H9 (cell line): ENCODE data around the gene POLR2H. TPM values are rescaled to one million over a fixed set of nuclear protein-coding genes. Genes with fewer than 3 reads are reported as not detected.

Experiments used
- DNase-seq: peaks from one replicate; pipeline ENCODE4 v3.0.0-alpha.2; 2017
- H2AFZ ChIP-seq: one replicate; pipeline ENCODE4 v1.6.1; 2013; ENCODE audit warnings: mild to moderate bottlenecking, low read length, control low read depth, moderate library complexity
- H2AK5ac ChIP-seq: 2 replicates; pipeline ENCODE4 v1.6.1; 2013; ENCODE audit warnings: low read length, control low read depth, mixed read lengths; ENCODE audit not compliant: insufficient read length
- H2BK120ac ChIP-seq: one replicate; pipeline ENCODE4 v1.6.1; 2013; ENCODE audit warnings: low read depth, mild to moderate bottlenecking, low read length, control low read depth, inconsistent platforms; ENCODE audit not compliant: poor library complexity, severe bottlenecking
- H2BK12ac ChIP-seq: 2 replicates; pipeline ENCODE4 v1.6.1; 2013; ENCODE audit warnings: low read length, control low read depth, mixed read lengths, low read depth; ENCODE audit not compliant: insufficient read length
- H2BK15ac ChIP-seq: 2 replicates; pipeline ENCODE4 v1.6.1; 2013; ENCODE audit warnings: low read depth, low read length, control low read depth
- H2BK20ac ChIP-seq: one replicate; pipeline ENCODE4 v1.6.1; 2013; ENCODE audit warnings: low read depth, mild to moderate bottlenecking, low read length, control low read depth, inconsistent platforms; ENCODE audit not compliant: poor library complexity, severe bottlenecking
- H2BK5ac ChIP-seq: 2 replicates; pipeline ENCODE4 v1.6.1; 2013; ENCODE audit warnings: low read length, control low read depth, mixed read lengths; ENCODE audit not compliant: insufficient read length
- H3K14ac ChIP-seq: 2 replicates; pipeline ENCODE4 v1.6.1; 2013; ENCODE audit warnings: low read length, control low read depth; ENCODE audit not compliant: insufficient read depth
- H3K18ac ChIP-seq: 2 replicates; pipeline ENCODE4 v1.6.1; 2013; ENCODE audit warnings: low read depth, mild to moderate bottlenecking, mixed read lengths, low read length, control low read depth; ENCODE audit not compliant: insufficient read length
- H3K23ac ChIP-seq: 2 replicates; pipeline ENCODE4 v1.6.1; 2013; ENCODE audit warnings: low read length, control low read depth, mixed read lengths, low read depth; ENCODE audit not compliant: insufficient read length
- H3K23me2 ChIP-seq: 2 replicates; pipeline ENCODE4 v1.6.1; 2013; ENCODE audit warnings: low read depth, mild to moderate bottlenecking, mixed read lengths, low read length, control low read depth; ENCODE audit not compliant: insufficient read length, poor library complexity, severe bottlenecking
- H3K27ac ChIP-seq: 2 replicates; pipeline ENCODE4 v1.5.1; 2013; ENCODE audit warnings: low read length, control low read depth, mixed read lengths, low read depth; ENCODE audit not compliant: insufficient read length
- H3K27me3 ChIP-seq: 2 replicates; pipeline ENCODE4 v1.6.1; 2013; ENCODE audit warnings: low read length, control low read depth, inconsistent platforms; ENCODE audit not compliant: insufficient read depth
- H3K4ac ChIP-seq: 2 replicates; pipeline ENCODE4 v1.6.1; 2013; ENCODE audit warnings: low read depth, mild to moderate bottlenecking, control low read depth, inconsistent platforms, low read length, moderate library complexity
- H3K4me1 ChIP-seq: 2 replicates; pipeline ENCODE4 v1.6.1; 2013; ENCODE audit warnings: low read length, control low read depth, inconsistent platforms; ENCODE audit not compliant: insufficient read depth
- H3K4me2 ChIP-seq: 2 replicates; pipeline ENCODE4 v1.6.1; 2013; ENCODE audit warnings: low read length, control low read depth, mixed read lengths; ENCODE audit not compliant: insufficient read length, insufficient read depth
- H3K56ac ChIP-seq: 2 replicates; pipeline ENCODE4 v1.6.1; 2013; ENCODE audit warnings: low read depth, mild to moderate bottlenecking, mixed read lengths, low read length, control low read depth; ENCODE audit not compliant: insufficient read length
- H3K79me1 ChIP-seq: 2 replicates; pipeline ENCODE4 v1.6.1; 2013; ENCODE audit warnings: low read depth, mild to moderate bottlenecking, moderate library complexity, low read length, control low read depth, inconsistent platforms; ENCODE audit not compliant: insufficient read depth, poor library complexity, severe bottlenecking
- H3K79me2 ChIP-seq: 2 replicates; pipeline ENCODE4 v1.6.1; 2013; ENCODE audit warnings: low read length, control low read depth, inconsistent platforms; ENCODE audit not compliant: insufficient read depth
- H3K9ac ChIP-seq: 2 replicates; pipeline ENCODE4 v1.6.1; 2013; ENCODE audit warnings: low read length, control low read depth, mixed read lengths; ENCODE audit not compliant: insufficient read length; ENCODE audit errors: extremely low read depth
- H3K9me3 ChIP-seq: one replicate; pipeline ENCODE4 v1.6.1; 2013; ENCODE audit warnings: low read depth, low read length, inconsistent platforms; ENCODE audit not compliant: control insufficient read depth
- H3T11ph ChIP-seq: one replicate; pipeline ENCODE4 v1.6.1; 2013; ENCODE audit warnings: mild to moderate bottlenecking, low read length, control low read depth, inconsistent platforms
- H4K20me1 ChIP-seq: one replicate; pipeline ENCODE4 v1.6.1; 2013; ENCODE audit not compliant: control insufficient read depth, insufficient read length, insufficient read depth
- H4K5ac ChIP-seq: 2 replicates; pipeline ENCODE4 v1.6.1; 2013; ENCODE audit warnings: low read depth, mild to moderate bottlenecking, mixed read lengths, low read length, control low read depth; ENCODE audit not compliant: insufficient read length
- H4K8ac ChIP-seq: replicated peaks from 2 replicates; pipeline ENCODE4 v1.6.1; 2013; ENCODE audit warnings: low read length, control low read depth, mixed read lengths, low read depth; ENCODE audit not compliant: insufficient read length
- H4K91ac ChIP-seq: 2 replicates; pipeline ENCODE4 v1.6.1; 2013; ENCODE audit warnings: low read depth, mild to moderate bottlenecking, moderate library complexity, mixed read lengths, low read length, control low read depth; ENCODE audit not compliant: insufficient read length
- H3K27ac Mint-ChIP-seq, 3 experiments: 2 replicates in 2 of 3; 3 replicates in 1 of 3; pipeline ENCODE4 v1.8.0; 2020 to 2021; ENCODE audit warnings: mixed read lengths in 3 of 3, mild to moderate bottlenecking in 1 of 3, moderate library complexity in 1 of 3
- H3K27me3 Mint-ChIP-seq: 2 replicates; pipeline ENCODE4 v1.8.0; 2021; ENCODE audit warnings: low read depth, mild to moderate bottlenecking, moderate library complexity, mixed read lengths
- H3K36me3 Mint-ChIP-seq, 3 experiments: 2 replicates in 2 of 3; 3 replicates in 1 of 3; pipeline ENCODE4 v1.8.0; 2020 to 2021; ENCODE audit warnings: low read depth in 3 of 3, mixed read lengths in 3 of 3; ENCODE audit not compliant: insufficient read depth in 1 of 3
- H3K4me1 Mint-ChIP-seq, 2 experiments: 2 replicates each; pipeline ENCODE4 v1.8.0; 2020; ENCODE audit warnings: mixed read lengths in 2 of 2
- H3K4me3 Mint-ChIP-seq, 2 experiments: 2 replicates in 1 of 2; 3 replicates in 1 of 2; pipeline ENCODE4 v1.8.0; 2020 to 2021; ENCODE audit warnings: mild to moderate bottlenecking in 2 of 2, mixed read lengths in 2 of 2, moderate library complexity in 1 of 2
- H3K9me3 Mint-ChIP-seq, 2 experiments: 2 replicates in 1 of 2; 3 replicates in 1 of 2; pipeline ENCODE4 v1.8.0; 2020; ENCODE audit warnings: mild to moderate bottlenecking in 2 of 2, mixed read lengths in 2 of 2, moderate library complexity in 1 of 2
- WGBS: extraction: QIAGEN DNeasy Blood & Tissue Kit; methylation state at CpG from one replicate; pipeline ENCODE4 v1.1.7; 2013; ENCODE audit warnings: missing lambda C conversion rate, low lambda C conversion rate, mixed read lengths; ENCODE audit not compliant: insufficient read length; ENCODE audit errors: extremely low coverage; 5-methylcytosine and 5-hydroxymethylcytosine counted together
- total RNA-seq: library from RNA; stranded (reverse); gene quantifications from 2 replicates; pipeline ENCODE4 v1.2.1, GENCODE V29; 2021
- TF ChIP-seq, protein P1 (sequence below): fragments of 200-600 bp; sonication (generic); conservative IDR thresholded peaks from 3 replicates; pipeline ENCODE4 v1.8.0; 2021; ENCODE audit warnings: antibody characterized with exemption, mild to moderate bottlenecking

The POLR2H gene
- total RNA-seq, 1 experiment from 2014 or later, result 115 TPM

DNA sequence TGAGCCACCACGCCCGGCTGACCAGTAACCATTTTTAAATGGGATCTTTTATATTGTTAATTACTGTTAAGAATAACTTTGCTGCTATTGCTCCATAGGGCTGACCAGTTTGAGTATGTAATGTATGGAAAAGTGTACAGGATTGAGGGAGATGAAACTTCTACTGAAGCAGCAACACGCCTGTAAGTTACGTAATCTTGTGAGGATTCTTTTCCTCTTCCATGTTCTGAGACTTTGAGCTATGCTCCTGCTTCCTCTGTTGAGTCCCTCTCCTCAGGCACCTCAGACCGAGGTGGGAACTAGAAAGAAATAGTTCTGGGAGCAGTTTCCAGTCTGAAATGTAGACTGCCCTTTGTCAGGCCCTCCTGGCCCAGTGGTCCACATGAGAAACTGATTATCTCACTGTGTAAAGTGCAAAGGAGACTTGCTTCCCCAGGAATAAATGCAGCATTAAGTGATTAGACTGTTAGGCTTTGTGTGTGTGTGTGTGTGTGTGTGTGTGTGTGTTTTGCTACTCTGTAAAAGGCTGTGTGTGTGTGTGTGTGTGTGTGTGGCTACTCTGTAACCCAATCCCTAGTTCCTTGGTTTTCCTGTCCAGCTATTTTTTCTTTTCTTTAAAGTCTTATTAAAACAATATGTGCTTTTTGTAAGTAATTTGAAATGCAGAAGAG lies 5.2 kb downstream of the POLR2H start:
- Histone ChIP-seq H3K27me3 (no peaks in the 10 kb centered on the region), H3K27ac (no peak overlapping the region), H2BK20ac (no peak overlapping the region), H4K91ac (no peak overlapping the region), H3K18ac (no peak overlapping the region), H3K23me2 (peaks cover 14% of the 10 kb centered on the region), H4K20me1 (peaks cover 2% of the 10 kb centered on the region), H3K4ac (no peak overlapping the region), H3K4me1 (no peaks in the 10 kb centered on the region), H3K56ac (no peak overlapping the region), H2AFZ (no peak overlapping the region), H3K14ac (no peak overlapping the region), H3K79me1 (no peaks in the 10 kb centered on the region), H2BK120ac (no peak overlapping the region), H2AK5ac (no peak overlapping the region), H2BK5ac (no peak overlapping the region), H2BK15ac (no peak overlapping the region), H3K9ac (no peak overlapping the region), H3K4me2 (no peak overlapping the region), H4K5ac (no peak overlapping the region), H3K79me2 (no peaks in the 10 kb centered on the region; the same call in 1 of the 2 replicates), H2BK12ac (no peak overlapping the region), H4K8ac (no peak overlapping the region), H3K9me3 (no peaks in the 10 kb centered on the region), H3T11ph (no peak overlapping the region), H3K23ac (no peak overlapping the region)
- Mint-ChIP-seq H3K27ac (no peak overlapping the region), H3K4me1 (peaks cover 13 to 14% of the 10 kb centered on the region in 2 experiments), H3K36me3 (peaks cover 38 to 65% (median 58%) of the 10 kb centered on the region in 3 experiments), H3K4me3 (no peak overlapping the region), H3K27me3 (no peaks in the 10 kb centered on the region; the same call in 1 of the 2 replicates), H3K9me3 (no peaks in the 10 kb centered on the region)
- DNase-seq, result no peak
- TF ChIP-seq, protein P1, sequence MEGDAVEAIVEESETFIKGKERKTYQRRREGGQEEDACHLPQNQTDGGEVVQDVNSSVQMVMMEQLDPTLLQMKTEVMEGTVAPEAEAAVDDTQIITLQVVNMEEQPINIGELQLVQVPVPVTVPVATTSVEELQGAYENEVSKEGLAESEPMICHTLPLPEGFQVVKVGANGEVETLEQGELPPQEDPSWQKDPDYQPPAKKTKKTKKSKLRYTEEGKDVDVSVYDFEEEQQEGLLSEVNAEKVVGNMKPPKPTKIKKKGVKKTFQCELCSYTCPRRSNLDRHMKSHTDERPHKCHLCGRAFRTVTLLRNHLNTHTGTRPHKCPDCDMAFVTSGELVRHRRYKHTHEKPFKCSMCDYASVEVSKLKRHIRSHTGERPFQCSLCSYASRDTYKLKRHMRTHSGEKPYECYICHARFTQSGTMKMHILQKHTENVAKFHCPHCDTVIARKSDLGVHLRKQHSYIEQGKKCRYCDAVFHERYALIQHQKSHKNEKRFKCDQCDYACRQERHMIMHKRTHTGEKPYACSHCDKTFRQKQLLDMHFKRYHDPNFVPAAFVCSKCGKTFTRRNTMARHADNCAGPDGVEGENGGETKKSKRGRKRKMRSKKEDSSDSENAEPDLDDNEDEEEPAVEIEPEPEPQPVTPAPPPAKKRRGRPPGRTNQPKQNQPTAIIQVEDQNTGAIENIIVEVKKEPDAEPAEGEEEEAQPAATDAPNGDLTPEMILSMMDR, result no peak
- WGBS, result no CpG with 5 or more reads among the region's 5 CpGs
